ENCODE results near the gene SPART. TPM values are rescaled to one million over a fixed set of nuclear protein-coding genes. Genes with fewer than 3 reads are reported as not detected.

The SPART gene
- total RNA-seq, 1 donor from 2014 or later, result 27.4 TPM

DNA sequence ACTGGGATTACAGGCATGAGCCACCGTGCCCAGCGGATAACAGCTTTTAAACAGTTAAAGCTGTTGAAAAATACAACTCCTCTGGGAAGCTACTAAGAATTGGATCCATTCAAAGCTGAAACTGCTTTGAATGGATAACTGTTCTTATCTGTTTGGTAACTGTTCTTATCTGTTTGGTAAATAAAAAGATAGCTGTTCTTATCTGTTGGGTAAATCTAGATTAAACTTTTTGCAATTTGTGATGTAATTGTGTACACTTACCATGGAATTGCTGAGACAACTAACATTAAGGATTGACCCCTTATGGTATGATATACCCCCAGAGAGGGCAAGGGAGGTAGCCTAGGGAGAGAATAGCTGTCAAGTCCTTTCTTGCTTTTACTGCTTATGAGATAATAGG lies 27.9 kb upstream of the SPART start:
- intact Hi-C loops (cut with DNase I), result no loop called here
- no peak for DNase-seq (ENCODE audit: low spot score in 2 of 2)
- Histone ChIP-seq H3K27me3 (no peaks in the 10 kb centered on the region), H3K27ac (no peak overlapping the region), H3K4me3 (no peak overlapping the region), H3K9me3 (no peaks in the 10 kb centered on the region), H3K36me3 (no peaks in the 10 kb centered on the region), H3K4me1 (no peaks in the 10 kb centered on the region)
- TF ChIP-seq, protein P1, sequence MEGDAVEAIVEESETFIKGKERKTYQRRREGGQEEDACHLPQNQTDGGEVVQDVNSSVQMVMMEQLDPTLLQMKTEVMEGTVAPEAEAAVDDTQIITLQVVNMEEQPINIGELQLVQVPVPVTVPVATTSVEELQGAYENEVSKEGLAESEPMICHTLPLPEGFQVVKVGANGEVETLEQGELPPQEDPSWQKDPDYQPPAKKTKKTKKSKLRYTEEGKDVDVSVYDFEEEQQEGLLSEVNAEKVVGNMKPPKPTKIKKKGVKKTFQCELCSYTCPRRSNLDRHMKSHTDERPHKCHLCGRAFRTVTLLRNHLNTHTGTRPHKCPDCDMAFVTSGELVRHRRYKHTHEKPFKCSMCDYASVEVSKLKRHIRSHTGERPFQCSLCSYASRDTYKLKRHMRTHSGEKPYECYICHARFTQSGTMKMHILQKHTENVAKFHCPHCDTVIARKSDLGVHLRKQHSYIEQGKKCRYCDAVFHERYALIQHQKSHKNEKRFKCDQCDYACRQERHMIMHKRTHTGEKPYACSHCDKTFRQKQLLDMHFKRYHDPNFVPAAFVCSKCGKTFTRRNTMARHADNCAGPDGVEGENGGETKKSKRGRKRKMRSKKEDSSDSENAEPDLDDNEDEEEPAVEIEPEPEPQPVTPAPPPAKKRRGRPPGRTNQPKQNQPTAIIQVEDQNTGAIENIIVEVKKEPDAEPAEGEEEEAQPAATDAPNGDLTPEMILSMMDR (IDR thresholded peaks at IDR 0.05), result no peak

DNA sequence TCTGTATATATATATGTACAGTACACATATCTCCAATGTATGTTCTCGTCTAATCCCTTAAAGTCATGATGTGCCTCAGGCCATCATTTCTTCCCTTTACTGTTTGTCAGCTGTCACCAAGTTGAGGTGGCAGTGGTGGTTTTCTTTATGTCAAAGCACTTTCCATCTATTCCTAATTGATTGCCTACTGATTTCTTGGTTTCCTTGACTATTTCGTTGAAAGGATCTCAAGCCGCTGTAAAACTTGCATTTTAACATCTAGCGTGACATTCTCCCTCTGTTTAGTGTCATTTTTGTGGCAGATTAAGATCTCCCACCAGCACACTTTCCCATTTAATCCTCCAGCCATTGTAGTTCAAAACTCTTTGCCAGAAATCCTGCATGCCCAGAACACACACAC lies 25.0 kb upstream of the SPART start:
- Histone ChIP-seq H3K4me3 (no peak overlapping the region), H3K36me3 (no peaks in the 10 kb centered on the region), H3K9me3 (no peaks in the 10 kb centered on the region), H3K4me1 (no peaks in the 10 kb centered on the region), H3K27me3 (no peaks in the 10 kb centered on the region), H3K27ac (no peak overlapping the region)
- DNase-seq (ENCODE audit: low spot score in 2 of 2), result no peak
- intact Hi-C loops (cut with DNase I), result no loop called here
- TF ChIP-seq, protein P1 (IDR thresholded peaks at IDR 0.05), result no peak

DNA sequence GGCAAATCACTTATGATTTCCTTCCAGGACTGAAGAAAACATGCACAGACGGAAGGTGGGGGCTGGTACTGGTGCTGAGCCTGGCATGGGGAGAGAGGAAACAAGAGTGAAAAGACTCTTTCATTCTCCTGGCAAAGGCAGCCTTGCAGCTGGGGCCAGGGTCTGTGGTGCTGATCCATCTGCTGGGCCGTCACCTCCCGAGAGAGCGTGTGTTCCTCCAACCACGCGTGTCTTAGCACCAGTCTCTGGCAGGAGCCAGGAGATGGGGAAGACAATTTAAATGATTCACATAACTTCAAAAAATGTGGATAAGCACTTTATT lies 23.9 kb upstream of the SPART start:
- H3K4me3 ChIP-seq, result no peak overlapping the region
- no peaks in the 10 kb centered on the region for H3K27me3 ChIP-seq
- H3K36me3 ChIP-seq, result no peaks in the 10 kb centered on the region
- no peaks in the 10 kb centered on the region for H3K9me3 ChIP-seq
- H3K27ac ChIP-seq, result no peak overlapping the region
- intact Hi-C loops (cut with DNase I), result no loop called here
- TF ChIP-seq, protein P1 (IDR thresholded peaks at IDR 0.05), result no peak
- no peak for DNase-seq (ENCODE audit: low spot score in 2 of 2)
- H3K4me1 ChIP-seq, result no peaks in the 10 kb centered on the region

DNA sequence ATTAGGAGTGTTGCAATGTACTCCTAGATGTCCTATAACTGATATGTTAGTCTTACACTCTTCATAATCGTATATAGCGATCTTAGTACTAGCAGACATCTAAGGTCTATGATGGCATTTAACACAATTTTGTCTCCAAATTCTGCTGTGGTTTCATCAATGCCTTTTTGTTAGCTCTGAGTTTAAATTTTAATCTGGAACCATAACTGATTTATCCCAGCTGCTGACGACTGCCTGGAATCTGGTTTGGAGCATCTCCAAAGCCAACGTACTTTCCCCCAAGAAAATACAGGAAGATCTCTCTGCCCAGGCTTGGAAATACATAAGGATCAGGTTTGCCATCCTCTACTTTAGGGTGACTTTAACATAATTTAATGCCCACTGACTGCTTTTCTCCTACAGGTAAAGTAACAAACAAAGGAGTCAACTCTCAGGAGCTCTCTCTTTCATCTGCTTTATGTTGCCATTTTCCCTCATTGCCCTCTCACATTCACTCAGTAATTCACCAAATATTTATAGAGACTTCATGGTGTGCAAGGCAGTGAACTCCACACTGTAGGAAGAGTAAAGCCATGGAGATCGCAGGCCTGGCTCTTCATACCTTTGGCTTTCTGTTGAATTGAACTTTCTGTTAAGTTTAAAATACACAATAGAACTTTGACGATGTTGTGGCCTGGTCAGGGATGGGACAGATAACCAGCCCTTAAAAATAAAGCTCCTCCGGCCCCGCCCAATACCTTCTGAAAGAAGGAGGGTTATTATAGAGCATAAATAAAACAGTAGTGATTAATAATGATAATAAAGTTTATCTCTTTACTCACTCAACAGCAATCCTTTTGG lies 23.3 kb upstream of the SPART start:
- no peak overlapping the region for H3K27ac ChIP-seq
- intact Hi-C loops (cut with DNase I), result no loop called here
- H3K4me1 ChIP-seq, result no peaks in the 10 kb centered on the region
- H3K27me3 ChIP-seq, result no peaks in the 10 kb centered on the region
- H3K36me3 ChIP-seq, result no peaks in the 10 kb centered on the region
- H3K9me3 ChIP-seq, result no peaks in the 10 kb centered on the region
- TF ChIP-seq, protein P1 (IDR thresholded peaks at IDR 0.05), result no peak
- DNase-seq (ENCODE audit: low spot score in 2 of 2), result no peak
- H3K4me3 ChIP-seq, result no peak overlapping the region

DNA sequence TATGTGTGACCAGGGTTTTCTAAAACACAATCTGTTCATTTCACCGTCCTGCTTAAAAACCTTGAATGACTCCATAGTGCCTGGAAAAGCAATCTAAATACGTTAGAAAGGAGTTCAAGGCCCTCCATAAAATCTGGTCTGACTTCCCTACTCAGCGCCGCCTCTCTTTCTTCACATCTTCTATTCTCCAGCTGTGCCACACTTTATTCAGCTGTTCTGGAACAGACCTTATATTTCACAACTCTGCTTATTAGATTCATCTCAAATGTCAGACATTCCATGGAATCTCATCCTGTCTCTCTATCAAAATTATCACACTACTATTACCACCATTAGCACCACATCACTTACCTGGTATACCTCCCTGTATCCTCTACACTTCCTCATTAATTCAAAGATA lies 19.8 kb upstream of the SPART start:
- Histone ChIP-seq H3K4me3 (no peak overlapping the region), H3K9me3 (no peaks in the 10 kb centered on the region), H3K27me3 (no peaks in the 10 kb centered on the region), H3K27ac (no peak overlapping the region), H3K36me3 (no peaks in the 10 kb centered on the region), H3K4me1 (no peaks in the 10 kb centered on the region)
- no peak for DNase-seq (ENCODE audit: low spot score in 2 of 2)
- TF ChIP-seq, protein P1 (IDR thresholded peaks at IDR 0.05), result no peak
- intact Hi-C loops (cut with DNase I), result no loop called here
